HepG2 (cell line): Measurements from ENCODE around the gene ZNF154. TPM values are rescaled to one million over a fixed set of nuclear protein-coding genes. Genes with fewer than 3 reads are reported as not detected.

Experiments used
- CEBPB ChIP-seq: IDR thresholded peaks from 2 replicates; pipeline ENCODE4 v1.6.1; 2011; ENCODE audit warnings: low read depth, low read length, improper control_type of control experiment, borderline replicate concordance
- DMAP1 ChIP-seq: IDR thresholded peaks from 2 replicates; pipeline ENCODE4 v1.6.1; 2016
- IRF2 ChIP-seq: IDR thresholded peaks from 2 replicates; pipeline ENCODE4 v1.6.1; 2018; ENCODE audit warnings: missing genetic modification reagents, missing compliant biosample characterization
- KAT8 ChIP-seq: IDR thresholded peaks from 2 replicates; pipeline ENCODE4 v1.6.1; 2016; ENCODE audit warnings: missing genetic modification reagents, missing compliant biosample characterization
- KDM4B ChIP-seq: sonication (generic); formaldehyde crosslinking; IDR thresholded peaks from 2 replicates; pipeline ENCODE4 v1.4.0; 2020; ENCODE audit warnings: missing genetic modification reagents
- MTA1 ChIP-seq: sonication (generic); formaldehyde crosslinking; IDR thresholded peaks from 2 replicates; pipeline ENCODE4 v1.4.0; 2020; ENCODE audit warnings: missing genetic modification reagents, mild to moderate bottlenecking, borderline replicate concordance
- NCOR1 ChIP-seq: fragments of 200-600 bp; sonication (generic); IDR thresholded peaks from 2 replicates; pipeline ENCODE4 v1.7.0; 2017; ENCODE audit warnings: antibody characterized with exemption, low read length, borderline replicate concordance
- WIZ ChIP-seq: sonication (generic); formaldehyde crosslinking; IDR thresholded peaks from 2 replicates; pipeline ENCODE4 v1.5.1; 2020; ENCODE audit warnings: mild to moderate bottlenecking, missing genetic modification reagents
- ZNF138 ChIP-seq: sonication (generic); formaldehyde crosslinking; IDR thresholded peaks from 2 replicates; pipeline ENCODE4 v1.5.0; 2020; ENCODE audit warnings: mild to moderate bottlenecking, low read depth, missing genetic modification reagents
- ZNF251 ChIP-seq: sonication (generic); formaldehyde crosslinking; IDR thresholded peaks from 2 replicates; pipeline ENCODE4 v1.9.0; 2021; ENCODE audit warnings: mild to moderate bottlenecking, missing genetic modification reagents
- ZNF543 ChIP-seq: sonication (generic); formaldehyde crosslinking; IDR thresholded peaks from 2 replicates; pipeline ENCODE4 v1.4.0; 2020; ENCODE audit warnings: mild to moderate bottlenecking, missing genetic modification reagents
- polyA plus RNA-seq, 8 experiments: library from polyadenylated mRNA; depleted of rRNA in 3 of 8; stranded (reverse) in 7 of 8; unstranded in 1 of 8; fragments of >200 nt; fragmentation: Illumina TruSeq in 4 of 8; extraction: Trizol in 4 of 8; gene quantifications; 2 replicates each; pipeline versions ENCODE4 v1.2.1 to v1.2.3, GENCODE V29; 2011 to 2016; ENCODE audit warnings: low read depth in 4 of 8, missing spikeins in 1 of 8, mixed read lengths in 1 of 8; ENCODE audit not compliant: insufficient read depth in 1 of 8
- total RNA-seq, 5 experiments: library from RNA; depleted of rRNA; stranded (reverse); fragments of >200 nt; fragmentation: Illumina TruSeq; extraction: Trizol; gene quantifications; 2 replicates each; pipeline ENCODE4 v1.2.3, GENCODE V29; 2016; ENCODE audit warnings: low read depth in 1 of 5
- TF ChIP-seq, protein P1 (sequence below): sonication (generic); formaldehyde crosslinking; IDR thresholded peaks from 2 replicates; pipeline ENCODE4 v1.4.0; 2020; ENCODE audit warnings: missing genetic modification reagents, borderline replicate concordance
- TF ChIP-seq, protein P2 (sequence below): sonication (generic); formaldehyde crosslinking; IDR thresholded peaks from one replicate; pipeline ENCODE4 v1.5.1; 2020; ENCODE audit warnings: mild to moderate bottlenecking, missing genetic modification reagents; ENCODE audit errors: not compliant biosample characterization

ZNF154 gene
- total and polyA plus RNA-seq, 2 of the 13 experiments (the other 11 are each of a cell fraction or from before 2014, with no cell fraction given), result not detected

DNA sequence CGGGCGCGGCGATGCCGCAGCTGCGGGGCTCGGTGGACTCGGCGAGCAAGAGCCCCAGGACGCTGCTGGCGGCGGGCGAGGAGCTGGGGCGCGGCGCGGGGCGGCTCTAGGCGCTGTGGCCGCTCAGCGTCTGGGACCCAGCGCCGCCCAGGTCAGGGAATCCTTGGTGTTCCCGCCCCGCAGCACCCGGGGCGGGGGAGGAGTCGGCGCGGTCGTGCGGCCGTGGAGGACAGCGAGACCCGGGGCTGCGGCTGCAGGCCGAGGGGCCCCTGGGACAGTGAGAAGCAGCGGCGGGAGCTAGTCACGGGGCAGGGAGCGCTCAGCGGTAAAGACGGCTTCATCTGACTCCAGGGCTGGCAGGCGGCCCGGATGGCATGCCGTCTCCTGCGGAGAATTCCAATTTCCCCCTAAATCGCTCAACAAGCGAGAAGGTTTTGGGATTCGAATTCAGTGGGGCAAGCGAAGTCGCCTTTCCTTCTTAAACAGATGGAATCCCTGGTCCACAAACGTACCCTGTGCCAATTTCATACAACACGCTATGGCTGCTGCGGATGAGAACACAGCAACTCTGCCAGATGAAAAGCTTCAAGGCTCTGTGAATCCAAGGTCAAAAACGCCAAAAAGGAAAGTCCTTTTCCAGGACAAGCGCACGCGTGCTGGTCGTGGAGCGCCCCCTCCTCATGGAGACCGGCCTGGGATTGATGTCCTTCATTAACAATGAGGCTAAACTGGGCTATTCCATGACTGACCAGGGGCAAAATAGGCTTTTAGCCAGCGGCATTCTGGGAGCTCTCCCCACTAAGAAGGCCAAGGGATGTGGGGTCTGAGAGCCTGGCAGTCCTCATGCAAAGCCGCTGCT is 44.5 kb downstream of the ZNF154 start (continued):
- TF ChIP-seq WIZ (no peak), MTA1 (CRISPR knock-in tag) (no peak), NCOR1 (no peak), ZNF251 (CRISPR knock-in tag) (no peak), CEBPB (no peak), IRF2 (no peak), KAT8 (CRISPR knock-in tag) (no peak; the same call in 1 of the 2 replicates), ZNF543 (CRISPR knock-in tag) (peak; percentile 46; the same call in 1 of the 2 replicates), DMAP1 (CRISPR knock-in tag) (no peak), ZNF138 (CRISPR knock-in tag) (no peak), KDM4B (CRISPR knock-in tag) (no peak)
- TF ChIP-seq, protein P1, sequence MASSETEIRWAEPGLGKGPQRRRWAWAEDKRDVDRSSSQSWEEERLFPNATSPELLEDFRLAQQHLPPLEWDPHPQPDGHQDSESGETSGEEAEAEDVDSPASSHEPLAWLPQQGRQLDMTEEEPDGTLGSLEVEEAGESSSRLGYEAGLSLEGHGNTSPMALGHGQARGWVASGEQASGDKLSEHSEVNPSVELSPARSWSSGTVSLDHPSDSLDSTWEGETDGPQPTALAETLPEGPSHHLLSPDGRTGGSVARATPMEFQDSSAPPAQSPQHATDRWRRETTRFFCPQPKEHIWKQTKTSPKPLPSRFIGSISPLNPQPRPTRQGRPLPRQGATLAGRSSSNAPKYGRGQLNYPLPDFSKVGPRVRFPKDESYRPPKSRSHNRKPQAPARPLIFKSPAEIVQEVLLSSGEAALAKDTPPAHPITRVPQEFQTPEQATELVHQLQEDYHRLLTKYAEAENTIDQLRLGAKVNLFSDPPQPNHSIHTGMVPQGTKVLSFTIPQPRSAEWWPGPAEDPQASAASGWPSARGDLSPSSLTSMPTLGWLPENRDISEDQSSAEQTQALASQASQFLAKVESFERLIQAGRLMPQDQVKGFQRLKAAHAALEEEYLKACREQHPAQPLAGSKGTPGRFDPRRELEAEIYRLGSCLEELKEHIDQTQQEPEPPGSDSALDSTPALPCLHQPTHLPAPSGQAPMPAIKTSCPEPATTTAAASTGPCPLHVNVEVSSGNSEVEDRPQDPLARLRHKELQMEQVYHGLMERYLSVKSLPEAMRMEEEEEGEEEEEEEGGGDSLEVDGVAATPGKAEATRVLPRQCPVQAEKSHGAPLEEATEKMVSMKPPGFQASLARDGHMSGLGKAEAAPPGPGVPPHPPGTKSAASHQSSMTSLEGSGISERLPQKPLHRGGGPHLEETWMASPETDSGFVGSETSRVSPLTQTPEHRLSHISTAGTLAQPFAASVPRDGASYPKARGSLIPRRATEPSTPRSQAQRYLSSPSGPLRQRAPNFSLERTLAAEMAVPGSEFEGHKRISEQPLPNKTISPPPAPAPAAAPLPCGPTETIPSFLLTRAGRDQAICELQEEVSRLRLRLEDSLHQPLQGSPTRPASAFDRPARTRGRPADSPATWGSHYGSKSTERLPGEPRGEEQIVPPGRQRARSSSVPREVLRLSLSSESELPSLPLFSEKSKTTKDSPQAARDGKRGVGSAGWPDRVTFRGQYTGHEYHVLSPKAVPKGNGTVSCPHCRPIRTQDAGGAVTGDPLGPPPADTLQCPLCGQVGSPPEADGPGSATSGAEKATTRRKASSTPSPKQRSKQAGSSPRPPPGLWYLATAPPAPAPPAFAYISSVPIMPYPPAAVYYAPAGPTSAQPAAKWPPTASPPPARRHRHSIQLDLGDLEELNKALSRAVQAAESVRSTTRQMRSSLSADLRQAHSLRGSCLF (CRISPR knock-in tag), result no peak
- TF ChIP-seq, protein P2, sequence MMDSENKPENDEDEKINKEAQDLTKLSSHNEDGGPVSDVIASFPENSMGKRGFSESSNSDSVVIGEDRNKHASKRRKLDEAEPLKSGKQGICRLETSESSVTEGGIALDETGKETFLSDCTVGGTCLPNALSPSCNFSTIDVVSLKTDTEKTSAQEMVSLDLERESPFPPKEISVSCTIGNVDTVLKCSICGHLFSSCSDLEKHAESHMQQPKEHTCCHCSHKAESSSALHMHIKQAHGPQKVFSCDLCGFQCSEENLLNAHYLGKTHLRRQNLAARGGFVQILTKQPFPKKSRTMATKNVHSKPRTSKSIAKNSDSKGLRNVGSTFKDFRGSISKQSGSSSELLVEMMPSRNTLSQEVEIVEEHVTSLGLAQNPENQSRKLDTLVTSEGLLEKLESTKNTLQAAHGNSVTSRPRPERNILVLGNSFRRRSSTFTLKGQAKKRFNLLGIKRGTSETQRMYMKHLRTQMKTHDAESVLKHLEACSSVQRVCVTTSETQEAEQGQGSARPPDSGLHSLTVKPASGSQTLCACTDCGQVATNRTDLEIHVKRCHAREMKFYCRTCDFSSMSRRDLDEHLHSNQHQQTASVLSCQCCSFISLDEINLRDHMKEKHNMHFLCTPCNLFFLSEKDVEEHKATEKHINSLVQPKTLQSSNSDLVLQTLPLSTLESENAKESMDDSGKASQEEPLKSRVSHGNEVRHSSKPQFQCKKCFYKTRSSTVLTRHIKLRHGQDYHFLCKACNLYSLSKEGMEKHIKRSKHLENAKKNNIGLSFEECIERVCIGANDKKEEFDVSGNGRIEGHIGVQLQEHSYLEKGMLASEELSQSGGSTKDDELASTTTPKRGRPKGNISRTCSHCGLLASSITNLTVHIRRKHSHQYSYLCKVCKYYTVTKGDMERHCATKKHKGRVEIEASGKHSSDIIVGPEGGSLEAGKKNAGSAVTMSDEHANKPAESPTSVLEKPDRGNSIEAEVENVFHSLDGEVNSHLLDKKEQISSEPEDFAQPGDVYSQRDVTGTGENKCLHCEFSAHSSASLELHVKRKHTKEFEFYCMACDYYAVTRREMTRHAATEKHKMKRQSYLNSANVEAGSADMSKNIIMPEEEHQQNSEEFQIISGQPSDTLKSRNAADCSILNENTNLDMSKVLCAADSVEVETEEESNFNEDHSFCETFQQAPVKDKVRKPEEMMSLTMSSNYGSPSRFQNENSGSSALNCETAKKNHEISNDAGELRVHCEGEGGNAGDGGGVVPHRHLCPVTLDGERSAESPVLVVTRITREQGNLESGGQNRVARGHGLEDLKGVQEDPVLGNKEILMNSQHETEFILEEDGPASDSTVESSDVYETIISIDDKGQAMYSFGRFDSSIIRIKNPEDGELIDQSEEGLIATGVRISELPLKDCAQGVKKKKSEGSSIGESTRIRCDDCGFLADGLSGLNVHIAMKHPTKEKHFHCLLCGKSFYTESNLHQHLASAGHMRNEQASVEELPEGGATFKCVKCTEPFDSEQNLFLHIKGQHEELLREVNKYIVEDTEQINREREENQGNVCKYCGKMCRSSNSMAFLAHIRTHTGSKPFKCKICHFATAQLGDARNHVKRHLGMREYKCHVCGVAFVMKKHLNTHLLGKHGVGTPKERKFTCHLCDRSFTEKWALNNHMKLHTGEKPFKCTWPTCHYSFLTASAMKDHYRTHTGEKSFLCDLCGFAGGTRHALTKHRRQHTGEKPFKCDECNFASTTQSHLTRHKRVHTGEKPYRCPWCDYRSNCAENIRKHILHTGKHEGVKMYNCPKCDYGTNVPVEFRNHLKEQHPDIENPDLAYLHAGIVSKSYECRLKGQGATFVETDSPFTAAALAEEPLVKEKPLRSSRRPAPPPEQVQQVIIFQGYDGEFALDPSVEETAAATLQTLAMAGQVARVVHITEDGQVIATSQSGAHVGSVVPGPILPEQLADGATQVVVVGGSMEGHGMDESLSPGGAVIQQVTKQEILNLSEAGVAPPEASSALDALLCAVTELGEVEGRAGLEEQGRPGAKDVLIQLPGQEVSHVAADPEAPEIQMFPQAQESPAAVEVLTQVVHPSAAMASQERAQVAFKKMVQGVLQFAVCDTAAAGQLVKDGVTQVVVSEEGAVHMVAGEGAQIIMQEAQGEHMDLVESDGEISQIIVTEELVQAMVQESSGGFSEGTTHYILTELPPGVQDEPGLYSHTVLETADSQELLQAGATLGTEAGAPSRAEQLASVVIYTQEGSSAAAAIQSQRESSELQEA (CRISPR knock-in tag), result no peak
